Activated T-cell treated with anti-CD3 and anti-CD28 coated beads, Interleukin-2, amount 50 U/mL, for 48 hours (primary cell): ENCODE measurements around the gene VMP1.
A peak's percentile ranks its signal among the peaks of the same experiment; 100 is the strongest.
"Not testable (repeated sequence)": the region's sequence is repeated elsewhere in the genome, so short reads cannot be mapped to it uniquely, and the experiment has no call there.

Source experiments
- DNase-seq, 2 experiments: peaks; one replicate each; pipeline ENCODE4 v3.0.0-alpha.2; 2020

The VMP1 gene

DNA sequence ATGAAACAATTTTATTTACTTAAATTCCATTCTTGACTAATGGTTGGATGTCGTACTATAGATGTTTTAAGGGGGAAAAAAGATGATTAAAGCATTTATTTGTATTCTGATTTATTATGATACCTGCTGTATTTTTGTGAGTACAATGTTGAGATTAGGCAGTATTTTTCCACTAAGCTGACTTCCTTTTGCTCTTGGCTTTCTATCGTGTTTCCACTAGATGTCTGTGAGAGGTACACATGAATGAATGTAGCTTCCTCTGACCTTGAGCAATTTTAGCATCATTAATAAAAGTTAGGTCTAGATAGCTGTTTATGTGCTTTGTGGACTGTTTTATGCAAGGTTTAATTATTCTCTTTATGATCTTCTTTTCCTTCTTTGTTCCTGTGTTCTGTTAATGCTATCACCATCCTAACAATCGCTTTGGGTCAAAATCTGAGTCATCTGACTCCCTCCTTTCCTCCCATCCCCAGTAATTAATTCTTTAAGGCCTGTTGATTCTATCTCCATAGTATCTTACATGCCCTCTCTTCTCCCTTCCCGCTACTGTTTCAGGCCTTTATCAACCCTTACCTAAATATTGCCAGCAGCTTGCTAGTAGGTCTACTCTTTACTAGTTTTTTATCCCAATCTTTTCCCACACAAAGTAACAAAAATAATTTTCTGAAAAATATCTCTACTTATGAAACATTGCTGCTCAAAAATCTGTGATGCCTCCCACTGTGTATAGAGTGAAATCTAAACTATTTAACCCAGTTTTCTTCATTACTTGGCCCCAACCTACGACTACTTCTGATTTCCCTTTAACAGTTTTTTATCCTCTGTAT lies 76.0 kb downstream of the VMP1 start:
- no peak for DNase-seq

DNA sequence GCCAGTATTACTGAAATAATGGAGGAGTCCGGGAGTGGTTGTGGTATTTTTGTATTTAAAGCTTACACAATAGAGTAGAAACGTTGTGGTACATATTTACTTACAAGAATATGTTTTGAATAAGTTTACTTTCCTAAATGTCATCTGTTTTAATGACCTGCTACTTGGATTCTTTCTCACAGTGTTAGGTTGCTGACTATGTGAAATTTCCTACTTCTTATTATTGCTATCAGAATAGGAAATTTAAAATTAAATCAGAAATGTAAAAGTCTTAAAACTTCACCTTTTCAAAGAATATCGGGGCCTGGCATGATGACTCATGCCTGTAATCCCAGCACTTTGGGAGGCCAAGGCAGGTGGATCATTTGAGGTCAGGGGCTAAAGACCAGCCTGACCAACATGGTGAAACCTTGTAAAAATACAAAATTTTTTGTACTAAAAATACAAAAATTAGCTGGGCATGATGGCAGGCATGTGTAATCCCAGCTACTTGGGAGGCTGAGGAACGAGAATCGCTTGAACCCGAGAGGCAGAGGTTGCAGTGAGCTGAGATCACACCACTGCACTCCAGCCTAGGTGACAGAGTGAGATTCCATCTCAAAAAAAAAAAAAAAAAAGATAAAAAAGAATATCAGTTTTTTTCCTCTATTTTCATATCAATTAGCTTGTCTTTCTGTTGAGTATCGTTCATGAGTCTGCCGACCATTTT lies 77.8 kb downstream of the VMP1 start:
- DNase-seq: peak in 1 of 2 experiments; percentile 53

DNA sequence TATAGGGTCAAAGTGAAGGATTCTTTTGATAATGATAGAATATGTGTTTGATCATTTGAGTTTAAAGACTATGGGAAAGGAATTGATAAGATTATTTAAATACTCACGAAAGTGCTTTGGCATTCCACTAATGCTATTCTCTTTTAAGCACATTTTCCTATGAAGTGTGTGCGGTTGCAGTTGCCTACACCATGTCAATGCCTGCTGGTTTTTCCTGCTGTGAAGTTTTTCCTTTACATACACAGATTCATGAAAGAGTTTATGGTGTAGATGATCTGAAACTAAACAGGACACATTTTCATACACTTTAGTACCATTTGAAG lies 78.7 kb downstream of the VMP1 start:
- peak in 1 of 2 experiments; percentile 55 for DNase-seq

DNA sequence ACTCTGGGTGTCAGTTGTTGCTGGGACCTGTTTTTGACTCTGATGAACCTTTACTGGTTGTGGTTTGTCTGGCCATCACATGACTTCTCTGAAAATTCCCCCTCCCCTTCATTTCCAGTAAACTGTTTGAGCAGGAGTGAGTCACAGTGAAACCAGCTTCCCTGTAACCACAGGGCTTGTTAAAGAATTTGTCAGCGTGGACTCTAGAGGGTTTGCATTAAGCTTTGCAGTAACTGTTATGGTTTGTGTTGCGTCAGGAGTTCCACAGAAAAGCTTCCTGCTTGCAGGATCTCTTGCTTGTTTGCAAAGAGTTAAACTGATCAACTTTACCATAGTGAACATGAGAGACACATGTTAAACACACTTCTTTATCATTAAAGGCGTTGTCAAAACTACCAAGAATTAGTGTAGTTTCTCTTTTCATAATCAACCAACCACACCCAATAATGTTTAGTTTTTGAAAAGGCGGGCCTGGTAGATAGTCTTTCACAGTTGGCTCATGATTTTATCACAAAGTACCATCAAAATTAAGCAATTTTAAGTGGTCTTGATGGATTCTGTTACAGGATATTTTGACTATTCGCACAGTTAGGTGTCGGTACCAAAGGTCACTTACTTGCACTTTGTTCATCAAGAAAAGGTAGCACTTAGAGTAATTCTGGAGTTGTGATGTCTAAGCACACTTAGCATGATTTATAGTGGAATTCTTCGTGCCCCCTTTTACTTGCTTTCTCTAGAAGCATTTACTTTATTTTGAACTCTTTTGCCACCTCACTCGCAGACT lies 79.3 kb downstream of the VMP1 start:
- DNase-seq: peak; percentile 70 to 76

DNA sequence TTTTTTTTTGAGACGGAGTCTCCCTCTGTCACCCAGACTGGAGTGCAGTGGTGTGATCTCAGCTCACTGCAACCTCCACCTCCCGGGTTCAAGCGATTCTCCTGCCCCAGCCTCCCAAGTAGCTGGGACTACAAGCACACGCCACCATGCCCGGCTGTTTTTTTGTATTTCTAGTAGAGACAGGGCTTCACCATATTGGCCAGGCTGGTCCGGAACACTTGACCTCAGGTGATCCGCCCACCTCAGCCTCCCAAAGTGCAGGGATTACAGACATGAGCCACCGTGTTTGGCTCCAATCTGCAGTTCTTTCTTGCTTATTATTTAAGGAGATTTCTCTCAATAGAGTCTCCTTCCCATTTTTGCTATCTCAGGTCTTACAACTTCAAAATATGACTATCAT lies 82.4 kb downstream of the VMP1 start:
- DNase-seq: not testable (repeated sequence)

DNA sequence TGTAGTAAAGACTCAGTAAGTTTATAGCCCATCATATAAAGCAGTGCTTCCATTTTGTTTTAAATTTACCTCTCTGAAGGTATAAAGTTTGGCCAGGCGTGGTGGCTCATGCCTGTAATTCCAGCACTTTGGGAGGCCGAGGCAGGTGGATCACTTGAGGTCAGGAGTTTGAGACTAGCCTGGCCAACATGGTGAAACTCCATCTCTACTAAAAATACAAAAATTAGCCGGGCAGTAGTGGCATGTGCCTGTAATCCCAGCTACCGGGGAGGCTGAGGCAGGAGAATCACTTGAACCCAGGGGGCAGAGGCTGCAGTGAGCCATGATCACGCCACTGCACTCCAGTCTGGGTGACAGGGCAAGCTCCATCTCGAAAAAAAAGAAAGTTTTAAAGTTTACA lies 83.0 kb downstream of the VMP1 start:
- DNase-seq: not testable (repeated sequence)

DNA sequence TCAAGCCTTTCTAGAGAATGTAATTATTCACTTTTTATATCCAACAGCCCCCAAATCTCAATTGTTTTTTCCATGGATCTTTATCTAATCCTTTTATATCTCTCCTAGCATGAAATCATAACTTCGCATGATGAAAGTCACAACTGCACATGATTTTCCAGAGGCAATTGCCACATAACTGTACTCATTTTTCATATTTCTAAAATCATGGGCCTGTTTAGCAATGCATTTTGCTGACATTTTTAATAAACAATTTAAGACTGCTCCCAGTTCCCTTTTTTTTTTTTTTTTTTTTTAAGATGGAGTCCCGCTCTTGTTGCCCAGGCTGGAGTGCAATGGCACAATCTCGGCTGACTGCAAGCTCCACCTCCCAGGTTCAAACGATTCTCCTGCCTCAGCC lies 83.5 kb downstream of the VMP1 start:
- no peak for DNase-seq

DNA sequence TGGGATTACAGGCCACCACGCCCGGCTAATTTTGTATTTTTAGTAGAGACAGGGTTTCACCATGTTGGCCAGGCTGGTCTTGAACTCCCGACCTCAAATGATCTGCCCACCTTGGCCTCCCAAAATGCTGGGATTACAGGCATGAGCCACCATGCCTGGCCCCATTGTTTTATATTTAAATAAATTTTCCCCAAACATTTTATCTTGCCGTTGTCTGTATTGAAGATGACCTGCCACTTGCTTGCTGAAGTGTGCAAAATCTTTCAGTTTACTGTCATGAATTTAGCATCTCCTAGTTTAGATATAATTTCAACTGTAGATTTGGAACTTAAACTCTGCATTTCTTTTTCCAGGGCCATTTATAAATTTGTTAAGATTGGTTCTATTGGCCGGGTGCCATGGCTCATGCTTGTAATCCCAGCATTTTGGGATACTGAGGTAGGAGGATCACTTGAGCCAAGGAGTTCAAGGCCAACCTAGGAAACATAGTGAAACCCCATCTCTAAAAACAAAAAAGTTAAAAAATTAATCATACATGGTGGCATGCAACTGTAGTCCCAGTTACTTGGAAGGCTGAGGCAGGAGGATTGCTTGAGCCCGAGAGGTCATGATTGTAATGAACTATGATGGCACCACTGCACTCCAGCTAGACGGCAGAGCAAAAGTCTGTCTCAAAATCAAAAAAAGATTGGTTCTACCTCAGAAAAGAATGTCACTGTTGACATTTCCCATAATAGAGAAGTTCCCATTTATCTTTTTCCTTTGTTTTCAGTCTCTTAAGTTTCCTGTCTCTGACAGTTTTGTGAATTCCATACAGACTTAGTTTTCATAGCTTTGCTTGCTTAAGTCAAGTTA lies 84.4 kb downstream of the VMP1 start:
- DNase-seq: no peak

DNA sequence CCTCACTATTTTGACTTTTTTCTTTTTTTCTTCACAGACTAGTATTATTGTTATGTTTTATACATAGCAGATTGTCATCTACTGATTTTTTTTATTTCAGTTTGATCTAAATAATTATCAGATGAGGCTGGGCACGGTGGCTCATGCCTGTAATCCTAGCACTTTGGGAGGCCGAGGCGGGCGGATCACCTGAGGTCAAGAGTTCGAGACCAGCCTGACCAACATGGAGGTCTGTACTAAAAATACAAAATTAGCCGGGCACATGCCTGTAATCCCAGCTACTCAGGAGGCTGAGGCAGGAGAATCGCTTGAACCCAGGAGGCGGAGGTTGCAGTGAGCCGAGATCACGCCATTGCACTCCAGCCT lies 85.0 kb downstream of the VMP1 start:
- not testable (repeated sequence) for DNase-seq

DNA sequence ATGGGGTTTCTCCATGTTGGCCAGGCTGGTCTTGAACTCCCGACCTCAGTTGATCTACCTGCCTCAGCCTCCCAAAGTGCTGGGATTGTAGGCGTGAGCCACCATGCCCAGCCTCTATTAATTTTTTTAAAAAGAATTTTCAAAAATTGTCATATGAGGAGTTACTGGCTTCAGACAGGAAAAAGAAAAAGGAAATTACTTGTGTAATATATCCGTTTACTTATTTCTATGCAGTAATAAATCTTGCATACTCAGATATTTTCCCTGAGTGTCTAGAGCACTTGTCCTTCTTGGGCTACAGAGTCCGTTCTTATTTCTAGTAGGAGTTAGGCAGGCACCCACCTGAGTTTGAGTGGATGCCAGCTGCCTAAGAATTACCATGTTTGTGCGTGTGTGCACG lies 85.8 kb downstream of the VMP1 start:
- no peak for DNase-seq

DNA sequence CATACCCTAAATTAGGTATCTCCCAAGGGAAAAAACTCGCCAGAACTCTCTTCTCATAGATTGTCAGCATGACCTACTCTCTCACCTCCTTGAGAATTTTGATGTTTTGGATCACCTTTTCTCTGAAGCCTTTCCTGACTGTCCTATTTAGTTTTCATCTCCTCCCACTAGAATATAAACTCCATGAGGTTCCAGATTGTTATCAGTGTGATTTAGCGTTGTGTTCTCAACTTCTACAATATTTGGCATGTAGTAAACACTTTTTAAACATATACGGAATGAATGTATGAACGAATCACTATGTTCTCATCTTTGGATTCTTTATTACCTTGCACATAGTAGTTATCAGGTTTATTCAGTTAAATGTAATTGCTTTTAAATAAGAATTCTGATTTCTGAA lies 88.7 kb downstream of the VMP1 start:
- DNase-seq: no peak

DNA sequence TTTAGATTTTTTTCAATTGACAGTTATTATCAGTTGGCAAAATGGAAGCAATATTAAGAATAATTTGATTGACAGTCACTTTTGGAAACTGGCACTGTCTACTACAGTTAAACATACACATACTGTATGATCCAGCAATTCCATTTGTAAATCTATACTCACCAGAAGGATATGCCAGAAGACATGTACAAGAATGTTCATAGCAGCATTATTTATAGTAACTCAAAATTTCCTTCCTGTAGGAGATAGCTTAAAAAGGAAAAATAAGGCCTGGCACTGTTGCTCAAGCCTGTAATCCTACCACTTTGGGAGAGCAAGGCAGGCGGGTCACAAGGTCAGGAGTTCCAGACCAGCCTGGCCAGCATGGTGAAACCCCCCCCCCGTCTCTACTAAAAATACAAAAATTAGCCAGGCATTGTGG lies 89.3 kb downstream of the VMP1 start:
- no peak for DNase-seq

DNA sequence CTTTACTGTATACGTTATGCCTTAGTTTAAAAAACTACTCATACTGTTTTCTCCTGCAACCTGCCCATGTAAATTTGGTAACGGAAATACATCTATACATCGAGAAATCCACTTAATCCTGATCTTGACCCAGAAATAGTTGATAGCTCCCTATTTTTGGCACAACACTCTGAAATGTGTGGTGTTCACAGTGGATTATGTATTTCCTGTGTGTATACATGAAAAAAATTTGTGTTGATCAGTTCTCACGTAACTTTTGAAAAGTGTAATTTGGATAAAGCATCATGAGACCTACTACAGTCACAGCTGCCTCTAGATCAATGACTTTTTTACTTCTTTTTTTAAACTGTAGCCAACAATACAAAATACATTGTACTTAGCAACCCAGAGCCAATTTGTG lies 90.7 kb downstream of the VMP1 start:
- no peak for DNase-seq

DNA sequence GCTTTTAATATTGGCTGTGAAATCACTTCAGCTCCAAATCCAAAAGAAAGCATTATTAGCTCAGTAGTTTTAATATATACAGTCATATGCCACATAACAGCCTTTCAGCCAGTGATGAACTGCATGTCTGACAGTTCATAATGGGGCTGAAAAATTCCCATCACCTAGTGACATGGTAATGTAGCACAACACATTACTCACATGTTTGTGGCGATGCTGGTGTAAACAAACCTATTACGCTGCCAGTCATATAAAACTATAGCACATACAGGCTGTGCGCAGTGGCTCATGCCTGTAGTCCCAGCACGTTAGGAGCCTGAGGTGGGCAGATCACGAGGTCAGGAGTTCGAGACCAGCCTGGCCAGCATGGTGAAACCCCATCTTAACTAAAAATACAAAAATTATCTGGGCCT lies 93.1 kb downstream of the VMP1 start:
- no peak for DNase-seq

DNA sequence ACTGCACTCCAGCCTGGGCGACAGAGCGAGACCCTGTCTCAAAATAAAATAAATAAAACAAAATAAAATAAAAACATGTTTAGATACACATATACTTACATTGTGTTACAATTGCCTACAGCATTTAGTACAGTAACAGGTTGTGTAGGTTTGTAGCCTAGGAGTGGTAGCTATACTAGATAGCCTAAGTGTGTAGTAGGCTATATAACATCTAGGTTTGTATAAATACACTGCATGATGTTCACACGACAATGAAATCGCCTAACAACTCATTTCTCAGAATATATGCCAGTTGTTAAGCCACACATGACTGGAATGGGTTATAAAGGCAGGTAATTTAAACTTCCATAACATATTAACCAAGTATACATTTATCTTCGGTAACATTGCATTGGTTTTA lies 94.7 kb downstream of the VMP1 start:
- DNase-seq: no peak

DNA sequence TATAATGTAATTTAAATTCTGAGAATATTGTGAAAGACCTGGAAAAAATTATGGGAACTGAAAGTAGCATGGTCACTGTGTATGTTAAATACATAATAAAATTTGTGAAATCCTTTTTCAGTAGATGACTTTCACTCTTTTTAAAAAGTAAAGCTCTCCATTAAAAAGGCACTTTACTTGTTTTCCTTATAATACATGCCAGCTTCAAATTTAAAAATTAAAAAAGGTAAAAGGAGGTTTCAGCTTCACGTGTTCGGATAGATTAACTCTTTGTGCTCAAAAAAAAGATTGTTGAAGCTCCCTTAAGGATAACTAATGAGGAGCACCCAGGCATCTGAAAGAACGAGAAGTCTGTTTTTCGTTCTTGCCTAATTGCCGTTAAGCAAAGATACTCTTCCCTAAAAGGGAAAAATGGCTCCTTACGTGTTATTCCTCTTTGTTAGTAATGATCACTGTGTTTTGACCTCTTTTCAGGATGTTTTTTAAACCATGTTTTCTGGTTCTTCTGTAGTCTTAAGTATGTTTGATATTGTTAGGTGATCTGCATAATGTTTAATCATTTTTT lies 97.5 kb downstream of the VMP1 start:
- DNase-seq: no peak

DNA sequence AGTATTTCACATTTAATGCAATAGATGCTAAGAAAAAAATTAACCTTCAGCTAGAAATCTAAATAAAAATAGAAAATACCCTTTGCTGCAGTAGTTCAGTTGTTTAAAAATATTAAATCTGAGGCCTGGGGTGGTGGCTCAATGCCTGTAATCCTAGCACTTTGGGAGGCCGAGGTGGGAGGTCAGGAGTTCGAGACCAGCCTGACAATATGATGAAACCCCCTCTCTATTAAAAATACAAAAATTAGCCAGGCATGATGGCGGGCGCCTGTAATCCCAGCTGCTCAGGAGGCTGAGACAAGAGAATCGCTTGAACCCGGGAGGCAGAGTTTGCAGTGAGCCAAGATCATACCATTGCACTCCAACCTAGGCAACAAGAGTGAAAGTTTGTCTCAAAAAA lies 98.9 kb downstream of the VMP1 start:
- not testable (repeated sequence) for DNase-seq

DNA sequence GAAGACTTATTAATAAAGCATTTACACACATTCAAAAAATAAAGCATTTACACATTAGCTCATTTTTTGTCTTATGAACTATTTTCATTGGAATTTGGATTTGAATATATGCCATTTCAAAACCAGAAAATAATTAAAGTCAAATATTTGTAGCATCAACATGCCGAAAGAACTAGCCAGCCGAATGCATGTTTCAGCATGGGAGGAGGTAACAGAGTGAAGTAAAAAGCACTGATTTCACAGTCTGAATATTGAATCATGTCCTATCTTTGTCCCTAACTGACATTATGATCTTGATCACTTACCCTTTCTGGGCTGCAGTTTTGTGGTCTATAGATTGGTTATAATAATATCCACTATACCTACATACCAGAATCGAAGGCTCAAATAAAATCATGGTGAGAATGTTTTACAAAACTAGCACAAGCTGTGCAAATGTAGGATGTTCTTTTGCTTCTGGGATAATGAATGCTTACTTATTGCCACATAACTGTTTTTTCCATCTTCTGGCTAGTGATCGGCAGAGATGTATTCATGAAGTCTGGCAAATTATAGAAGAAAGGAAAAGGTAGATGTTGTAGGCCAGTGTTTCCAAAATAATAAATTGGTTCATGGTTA lies 100.5 kb downstream of the VMP1 start:
- no peak for DNase-seq

DNA sequence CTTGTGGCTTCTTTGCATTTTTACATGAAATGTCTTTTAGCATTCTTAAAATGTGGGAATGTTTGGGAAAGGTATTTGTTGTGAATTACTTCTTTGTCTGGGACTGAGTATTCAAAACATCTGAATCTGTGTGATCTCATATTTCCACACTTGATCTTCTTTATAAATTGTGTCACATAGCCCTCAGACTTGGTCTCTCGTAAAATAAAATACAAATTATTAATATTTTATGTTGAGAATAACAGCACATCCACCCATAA lies 103.4 kb downstream of the VMP1 start:
- DNase-seq: no peak

DNA sequence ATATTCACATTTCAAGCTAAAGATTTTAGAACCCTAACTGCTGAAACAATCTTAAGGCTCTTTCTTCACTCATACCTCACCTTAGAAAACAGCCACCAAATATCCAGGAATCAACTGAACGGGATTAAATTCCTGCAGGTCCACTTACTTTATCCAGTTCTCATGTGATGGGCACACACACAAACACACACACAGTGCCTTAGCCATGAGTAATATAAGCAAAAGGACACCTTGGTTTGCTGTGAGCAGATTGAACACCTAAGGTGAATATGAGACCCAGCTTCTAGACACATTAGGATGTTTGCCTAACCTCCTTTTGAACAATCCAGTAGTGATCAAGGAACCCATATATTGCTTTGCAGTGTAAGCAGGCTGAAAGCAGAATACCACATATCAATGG lies 103.8 kb downstream of the VMP1 start:
- DNase-seq: no peak

DNA sequence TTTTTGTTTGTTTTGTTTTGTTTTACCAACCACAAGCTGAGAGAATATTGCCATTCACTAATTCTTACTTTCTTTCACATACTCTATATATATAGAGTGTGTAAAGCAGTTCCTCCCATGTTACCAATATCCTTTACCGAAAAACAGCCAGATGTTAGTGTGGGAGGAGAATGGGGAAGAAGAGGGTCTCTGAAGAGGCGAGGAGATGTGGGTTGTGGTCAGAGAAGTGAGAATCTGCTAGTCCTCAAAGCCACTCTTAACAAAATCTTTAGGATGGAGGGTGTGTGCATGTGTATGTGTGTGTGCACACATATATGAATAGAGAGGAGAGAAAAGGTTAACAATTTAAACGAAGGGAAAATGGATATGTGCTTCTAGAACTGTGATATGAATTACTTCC lies 104.7 kb downstream of the VMP1 start:
- no peak for DNase-seq

DNA sequence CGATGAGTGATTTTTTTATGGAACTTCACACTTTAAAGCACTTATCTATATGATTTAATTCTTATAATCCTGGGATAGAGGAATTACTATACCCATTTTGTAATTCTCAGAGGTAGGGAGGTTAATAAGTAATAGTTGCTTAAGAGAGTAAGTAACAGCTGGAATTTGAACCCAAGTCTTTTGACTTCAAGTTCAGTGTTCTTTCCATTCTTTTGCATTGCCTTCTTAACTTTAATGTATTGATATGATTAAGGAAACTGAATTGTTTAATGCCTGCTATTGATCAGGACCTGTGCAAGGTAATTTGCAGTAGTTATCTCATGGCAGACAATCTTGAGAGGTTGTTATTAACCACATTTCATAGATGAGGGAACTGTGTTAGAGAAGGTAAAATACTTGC lies 106.8 kb downstream of the VMP1 start:
- no peak for DNase-seq
